ENCODE data around the gene SHISA6.

SHISA6 gene

DNA sequence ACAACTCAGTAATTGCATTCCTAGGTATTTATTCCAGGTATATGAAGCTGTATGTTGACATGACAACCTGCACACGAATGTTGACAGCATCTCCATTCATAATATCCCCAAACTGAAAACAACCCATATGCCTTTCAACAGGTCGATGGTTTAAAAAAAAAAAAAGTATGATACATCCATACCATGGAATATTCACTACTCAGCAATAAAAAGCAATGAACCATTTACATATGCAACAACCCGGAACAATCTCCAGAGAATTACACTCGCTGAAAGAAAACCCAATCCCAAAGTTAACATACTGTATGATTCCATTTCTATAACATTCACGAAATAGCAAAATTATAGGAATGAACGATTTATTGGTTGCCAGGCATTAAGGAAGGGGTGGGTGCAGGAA lies 304.0 kb downstream of the SHISA6 start:
- DNase-seq (ENCODE audit: low read depth): no peak

DNA sequence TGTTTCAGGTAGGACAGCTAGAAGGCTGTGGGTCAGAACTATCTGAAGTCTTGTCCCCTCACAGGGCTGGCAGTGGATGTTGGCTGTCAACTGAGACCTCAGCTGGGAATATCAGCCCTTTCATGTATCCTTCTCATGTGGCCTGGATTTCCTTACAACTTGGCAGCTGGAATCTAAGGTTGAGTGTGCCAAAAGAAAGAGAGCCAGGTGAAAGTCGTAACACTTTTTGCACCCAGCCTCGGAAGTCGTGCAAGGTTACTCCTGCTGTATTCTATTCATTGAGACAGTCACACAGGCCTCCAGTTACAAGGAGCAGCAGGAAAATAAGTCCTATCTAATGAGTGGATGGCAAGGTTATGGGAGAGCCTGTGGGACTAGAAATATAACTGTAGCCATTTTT lies 304.7 kb downstream of the SHISA6 start:
- no peak for DNase-seq (ENCODE audit: low read depth)

- DNase-seq (ENCODE audit: low read depth): no peak
Measured at GRCh38 chr17:11547853-11548252, 306.8 kb downstream of the SHISA6 start.

DNA sequence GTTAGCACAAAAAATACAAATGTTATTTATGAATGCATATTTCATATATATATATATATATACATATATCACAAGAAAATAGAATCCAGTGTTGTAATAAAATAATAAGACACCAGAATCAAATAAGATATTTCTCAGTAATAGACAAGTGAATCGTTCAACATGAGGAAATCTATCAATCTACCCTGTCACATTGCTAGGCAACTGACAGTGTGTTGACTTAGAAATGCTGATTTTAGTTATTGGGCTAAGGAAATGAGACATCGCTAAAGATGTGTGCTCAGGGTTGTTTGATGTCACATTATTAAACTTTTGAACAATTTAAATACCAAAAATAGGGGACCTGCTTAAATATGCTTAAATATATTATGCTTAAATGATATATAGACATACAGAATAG lies 307.4 kb downstream of the SHISA6 start:
- DNase-seq (ENCODE audit: low read depth): no peak

- no peak for DNase-seq (ENCODE audit: low read depth)
Measured at GRCh38 chr17:11550431-11550830, 309.4 kb downstream of the SHISA6 start.

DNA sequence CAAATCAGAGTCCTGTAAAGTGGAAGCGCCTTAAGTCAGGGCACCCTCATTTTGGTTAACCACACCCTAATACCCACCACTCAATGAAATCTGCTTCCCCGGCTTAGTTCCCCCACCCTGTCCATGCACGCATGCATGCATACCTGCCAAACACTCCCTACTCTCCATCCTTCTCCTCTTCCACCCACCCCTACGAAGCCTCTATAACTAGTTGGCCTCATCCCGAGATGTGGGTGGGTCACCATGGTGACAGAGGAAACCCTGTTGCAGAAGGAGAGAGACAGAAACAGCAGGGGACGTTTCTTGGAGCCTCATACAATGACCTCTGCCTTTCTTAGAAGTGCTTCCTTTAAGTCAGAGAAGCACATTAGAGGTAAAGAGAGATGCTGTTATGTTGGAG lies 310.4 kb downstream of the SHISA6 start:
- DNase-seq (ENCODE audit: low read depth): no peak

- no peak for DNase-seq (ENCODE audit: low read depth)
Measured at GRCh38 chr17:11553135-11553534, 312.1 kb downstream of the SHISA6 start.

DNA sequence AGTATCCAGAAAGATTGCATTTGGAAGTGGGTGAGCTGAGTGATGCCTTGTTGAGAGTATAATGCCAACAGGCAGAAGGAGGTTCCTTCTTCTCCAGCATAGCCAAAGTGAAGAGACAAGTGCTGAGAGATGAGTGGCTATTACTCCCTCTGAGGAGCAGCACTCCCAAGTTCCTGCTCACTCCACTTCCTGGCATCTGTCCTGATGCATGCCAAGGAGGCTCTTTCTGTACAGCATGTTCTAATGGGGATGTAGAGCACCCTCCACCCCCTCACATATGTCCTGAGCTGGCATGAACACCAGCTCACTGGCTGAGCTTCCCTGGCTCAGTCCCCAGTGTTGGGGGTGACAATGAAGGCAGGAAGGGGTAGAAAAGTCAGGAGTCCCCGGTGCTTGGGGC lies 313.0 kb downstream of the SHISA6 start:
- DNase-seq (ENCODE audit: low read depth): no peak

DNA sequence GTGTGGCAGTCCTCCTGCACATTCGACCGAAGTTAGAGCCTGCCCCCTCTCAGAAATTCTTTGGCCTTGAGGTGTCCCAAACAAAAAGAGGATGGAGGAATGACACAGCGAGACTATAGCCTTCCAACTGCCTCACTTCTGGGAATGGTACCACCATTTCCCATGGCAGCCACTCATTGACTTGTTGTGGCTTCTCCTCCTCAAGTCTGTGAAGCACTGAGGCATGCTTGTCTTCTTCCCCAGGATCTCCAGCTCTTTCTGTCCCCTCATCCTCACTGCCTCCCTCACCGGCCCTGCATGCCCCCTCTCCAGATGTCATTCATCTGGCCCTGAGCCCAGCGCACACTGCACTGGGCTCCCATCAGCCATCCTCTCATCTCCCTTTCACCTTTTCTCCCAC lies 313.5 kb downstream of the SHISA6 start:
- no peak for DNase-seq (ENCODE audit: low read depth)

DNA sequence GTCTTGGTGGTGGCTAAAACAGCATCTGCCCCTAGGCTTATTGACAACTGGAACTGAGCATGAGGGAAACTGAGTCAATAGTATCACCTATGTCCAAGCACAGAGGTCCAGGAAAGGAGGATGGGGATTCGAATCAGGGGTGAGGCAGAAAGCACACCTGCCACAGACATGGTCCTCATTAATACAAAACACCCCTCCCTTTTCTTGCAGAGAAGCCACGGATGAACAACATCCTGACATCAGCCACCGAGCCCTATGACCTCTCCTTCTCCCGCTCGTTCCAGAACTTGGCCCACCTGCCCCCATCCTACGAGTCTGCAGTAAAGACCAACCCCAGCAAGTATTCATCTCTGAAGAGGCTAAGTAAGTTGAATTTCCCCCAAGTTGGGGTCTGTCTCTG lies 314.5 kb downstream of the SHISA6 start:
- DNase-seq (ENCODE audit: low read depth): no peak

GRCh38 chr17:11557727-11558452 lies 316.9 kb downstream of the SHISA6 start:
- DNase-seq (ENCODE audit: low read depth): no peak

GRCh38 chr17:11558681-11559234 lies 317.7 kb downstream of the SHISA6 start:
- no peak for DNase-seq (ENCODE audit: low read depth)

DNA sequence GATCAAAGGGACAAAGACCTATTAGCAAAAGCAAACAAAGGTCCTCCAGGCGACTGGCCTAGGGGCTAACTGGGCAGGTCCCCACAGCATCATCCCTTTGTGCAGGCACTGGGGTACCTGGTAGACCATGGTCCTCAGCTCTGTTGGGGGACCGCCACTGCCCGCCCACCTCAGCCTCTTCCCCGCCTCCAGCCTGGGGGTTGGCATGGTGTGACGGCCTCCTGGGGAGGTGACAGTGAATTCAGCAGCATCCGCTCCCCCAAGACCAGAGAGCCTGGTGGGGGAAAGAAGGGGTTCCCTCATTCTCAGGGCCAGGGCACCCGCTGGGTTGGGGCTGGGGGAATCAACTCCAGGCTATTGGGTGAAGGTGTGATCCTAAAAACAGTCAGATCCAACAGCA lies 318.6 kb downstream of the SHISA6 start:
- DNase-seq (ENCODE audit: low read depth): no peak

GRCh38 chr17:11561281-11561680 lies 320.3 kb downstream of the SHISA6 start:
- DNase-seq (ENCODE audit: low read depth): no peak

- no peak for DNase-seq (ENCODE audit: low read depth)
Measured at GRCh38 chr17:11561702-11562101, 320.7 kb downstream of the SHISA6 start.

DNA sequence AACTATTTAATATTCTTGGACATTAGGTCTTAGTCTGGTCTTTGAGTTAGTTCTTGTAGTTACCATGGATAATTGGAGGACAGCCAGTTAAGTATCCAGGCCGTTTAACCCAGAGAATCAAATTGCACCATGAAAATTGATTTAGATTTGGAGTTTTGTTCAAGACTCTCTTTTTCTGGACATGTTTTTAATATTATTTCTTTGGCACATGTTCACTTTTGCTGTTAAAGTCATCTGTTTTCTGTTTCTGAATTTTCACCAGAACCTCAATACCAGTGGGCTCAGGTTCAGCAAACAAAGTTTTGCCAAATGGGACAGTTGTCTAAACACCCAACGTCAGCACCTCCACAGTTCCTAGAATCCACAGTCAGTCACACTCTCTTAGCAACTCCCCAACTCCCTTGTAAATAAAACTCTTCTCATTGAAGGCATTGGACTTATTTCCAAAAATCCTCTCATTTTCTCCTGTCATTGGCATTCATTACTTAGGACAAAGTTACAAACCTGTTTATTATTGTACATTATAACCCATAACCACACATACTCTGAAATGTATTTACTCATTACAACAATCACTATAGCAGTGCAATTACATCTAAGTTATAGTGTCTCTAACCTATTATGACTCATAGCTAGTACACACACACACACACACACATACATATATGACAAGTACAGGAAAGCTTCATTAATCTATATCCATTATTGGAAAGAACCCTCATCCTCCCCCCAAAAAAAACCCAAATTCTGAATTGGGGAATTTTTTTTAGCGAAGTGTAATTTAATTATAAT lies 323.8 kb downstream of the SHISA6 start:
- no peak for DNase-seq (ENCODE audit: low read depth)

- DNase-seq (ENCODE audit: low read depth): no peak
Measured at GRCh38 chr17:11565591-11565990, 324.6 kb downstream of the SHISA6 start.

DNA sequence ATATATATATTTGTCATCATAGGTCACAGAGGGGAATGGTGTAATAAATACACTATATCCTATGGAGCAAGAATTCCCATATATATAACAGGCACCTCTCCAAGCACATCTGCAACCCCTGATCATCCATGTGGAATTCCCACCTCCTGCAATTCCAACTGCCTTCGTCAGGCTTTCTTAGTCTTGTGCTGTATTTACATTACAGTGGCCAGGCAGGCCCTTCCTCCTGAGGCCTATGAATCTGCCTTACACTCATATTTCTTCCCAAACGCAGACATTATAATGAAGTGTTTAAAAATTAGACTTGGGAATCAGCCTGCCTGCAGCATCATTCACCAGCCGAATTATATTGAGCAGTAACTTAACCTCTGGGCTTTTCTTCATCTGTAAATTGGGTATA lies 338.0 kb downstream of the SHISA6 start:
- DNase-seq (ENCODE audit: low read depth): no peak

- no peak for DNase-seq (ENCODE audit: low read depth)
Measured at GRCh38 chr17:11580677-11581076, 339.7 kb downstream of the SHISA6 start.

GRCh38 chr17:11582217-11582616 lies 341.2 kb downstream of the SHISA6 start:
- no peak for DNase-seq (ENCODE audit: low read depth)

- no peak for DNase-seq (ENCODE audit: low read depth)
Measured at GRCh38 chr17:11583306-11583992, 342.4 kb downstream of the SHISA6 start.

DNA sequence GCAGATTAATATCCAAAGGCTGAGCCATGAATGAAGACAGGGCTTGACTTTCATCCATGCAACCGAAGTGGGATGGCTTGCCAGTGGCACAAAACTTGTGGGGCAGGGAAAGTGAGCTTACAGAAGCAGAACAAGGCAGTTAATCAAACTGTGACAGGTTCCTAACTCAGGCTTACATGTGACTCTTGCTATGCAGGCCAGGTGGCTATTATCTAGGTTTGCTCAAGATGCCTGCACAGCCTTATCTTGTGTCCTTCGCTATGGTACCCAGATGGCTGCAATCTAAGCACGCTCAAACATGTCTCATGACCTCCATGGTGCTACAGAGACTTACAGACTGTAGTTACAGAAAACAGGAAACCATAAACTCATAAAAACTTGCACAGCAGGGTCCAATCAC lies 348.7 kb downstream of the SHISA6 start:
- no peak for DNase-seq (ENCODE audit: low read depth)

Data from HS-5 (cell line).